ENCODE data around the gene TEX14.

TEX14 gene

GRCh38 chr17:58539698-58540097, 152.1 kb downstream of the TEX14 start:
- H3K9me3 Mint-ChIP-seq, result no peaks in the 10 kb centered on the region
- H3K27ac Mint-ChIP-seq, result no peak overlapping the region
- H3K4me3 Mint-ChIP-seq, result no peak overlapping the region
- H3K4me1 Mint-ChIP-seq, result no peaks in the 10 kb centered on the region
- DNase-seq (ENCODE audit: low spot score in 2 of 2), result no peak
- ATAC-seq, result no peak
- no peaks in the 10 kb centered on the region for H3K36me3 Mint-ChIP-seq

DNA sequence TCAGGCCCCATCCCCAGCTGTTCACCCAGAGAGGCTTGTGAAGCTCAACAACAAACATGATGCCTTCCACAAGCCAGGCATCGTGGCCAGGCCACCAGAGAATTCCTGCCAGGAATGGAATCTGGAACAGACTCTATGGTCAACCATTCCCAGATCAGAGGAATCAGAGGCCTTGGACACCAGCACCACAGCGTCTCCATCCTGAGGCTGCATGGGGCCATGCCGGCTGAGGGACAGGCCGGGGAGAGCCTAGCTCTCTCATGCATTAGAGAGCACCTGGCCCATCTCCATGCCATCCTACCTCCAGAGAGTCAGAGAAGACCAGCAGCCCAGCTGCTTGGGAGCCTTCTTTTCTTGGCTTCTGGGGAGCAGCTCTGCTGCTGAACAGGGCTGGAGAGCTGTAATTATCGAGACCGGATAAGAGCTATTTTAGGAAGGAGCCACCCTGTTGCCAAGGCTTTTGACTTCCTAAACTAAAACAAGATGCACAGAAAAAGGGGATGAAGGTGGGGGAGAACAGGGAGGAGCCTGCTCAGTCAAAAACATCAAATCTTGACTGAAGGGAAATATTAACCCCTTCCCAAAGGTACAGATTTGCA, 152.9 kb downstream of the TEX14 start:
- Mint-ChIP-seq H3K9me3 (no peaks in the 10 kb centered on the region), H3K27ac (no peak overlapping the region), H3K36me3 (no peaks in the 10 kb centered on the region), H3K4me1 (no peaks in the 10 kb centered on the region), H3K4me3 (no peak overlapping the region)
- DNase-seq (ENCODE audit: low spot score in 2 of 2) (no peak), ATAC-seq (no peak)

DNA sequence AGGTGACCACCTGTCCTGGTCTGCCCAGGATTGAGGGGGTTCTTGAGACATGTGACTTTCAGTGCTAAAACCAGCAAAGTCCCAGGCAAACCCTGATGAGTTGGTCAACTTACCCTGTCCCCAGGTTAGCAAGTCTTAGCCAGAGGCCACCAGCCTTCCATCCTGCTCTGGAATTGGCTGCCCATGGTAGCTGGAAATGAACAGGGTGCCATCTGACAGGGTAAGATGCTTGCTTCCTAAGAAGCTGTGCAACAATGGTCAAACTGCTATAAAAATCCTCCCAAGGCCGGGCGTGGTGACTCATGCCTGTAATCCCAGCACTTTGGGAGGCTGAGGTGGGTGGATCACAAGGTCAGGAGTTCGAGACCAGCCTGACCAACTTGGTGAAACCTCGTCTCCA, 154.6 kb downstream of the TEX14 start:
- ATAC-seq, result no peak
- peaks cover 11% of the 10 kb centered on the region for H3K4me1 Mint-ChIP-seq
- no peak for DNase-seq (ENCODE audit: low spot score in 2 of 2)
- H3K9me3 Mint-ChIP-seq, result no peaks in the 10 kb centered on the region
- no peaks in the 10 kb centered on the region for H3K36me3 Mint-ChIP-seq
- H3K27ac Mint-ChIP-seq, result no peak overlapping the region
- no peak overlapping the region for H3K4me3 Mint-ChIP-seq

- Mint-ChIP-seq H3K27ac (no peak overlapping the region), H3K36me3 (no peaks in the 10 kb centered on the region), H3K4me1 (peaks cover 12% of the 10 kb centered on the region), H3K4me3 (no peak overlapping the region), H3K9me3 (no peaks in the 10 kb centered on the region)
- DNase-seq (ENCODE audit: low spot score in 2 of 2), result no peak
- no peak for ATAC-seq
Observed at GRCh38 chr17:58536542-58536941, 155.3 kb downstream of the TEX14 start.

- Mint-ChIP-seq H3K36me3 (no peaks in the 10 kb centered on the region), H3K27ac (no peak overlapping the region), H3K9me3 (no peaks in the 10 kb centered on the region), H3K4me1 (peaks cover 12% of the 10 kb centered on the region), H3K4me3 (no peak overlapping the region)
- ATAC-seq (no peak), DNase-seq (ENCODE audit: low spot score in 2 of 2) (no peak)
Observed at GRCh38 chr17:58535431-58535830, 156.4 kb downstream of the TEX14 start.

- ATAC-seq (no peak), DNase-seq (ENCODE audit: low spot score in 2 of 2) (no peak)
- Mint-ChIP-seq H3K4me1 (peaks cover 12% of the 10 kb centered on the region), H3K9me3 (no peaks in the 10 kb centered on the region), H3K4me3 (no peak overlapping the region), H3K27ac (no peak overlapping the region), H3K36me3 (no peaks in the 10 kb centered on the region)
Observed at GRCh38 chr17:58534901-58535421, 156.9 kb downstream of the TEX14 start.

DNA sequence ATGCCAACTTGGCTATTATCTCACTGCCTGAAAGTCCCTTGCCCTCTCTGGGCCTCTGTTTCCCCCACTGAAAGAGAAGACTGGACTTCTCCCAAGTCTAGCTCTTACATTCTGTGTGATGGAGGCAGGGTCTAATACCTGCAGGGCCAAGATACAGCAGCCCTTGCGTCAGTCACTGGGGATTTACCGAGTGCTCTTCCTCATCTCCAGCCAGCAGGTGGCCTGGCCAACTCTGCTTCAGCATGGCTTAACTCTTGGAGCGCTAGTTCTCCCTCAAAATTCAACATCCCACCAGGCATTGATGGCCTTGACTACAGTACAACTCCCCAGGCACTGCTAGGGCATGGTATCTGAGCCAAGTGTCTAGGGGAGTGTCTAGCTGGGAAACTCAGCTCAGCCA, 157.5 kb downstream of the TEX14 start:
- H3K4me1 Mint-ChIP-seq, result peaks cover 12% of the 10 kb centered on the region
- H3K4me3 Mint-ChIP-seq, result no peak overlapping the region
- ATAC-seq (no peak), DNase-seq (ENCODE audit: low spot score in 2 of 2) (no peak)
- H3K36me3 Mint-ChIP-seq, result no peaks in the 10 kb centered on the region
- no peak overlapping the region for H3K27ac Mint-ChIP-seq
- no peaks in the 10 kb centered on the region for H3K9me3 Mint-ChIP-seq

- H3K4me3 Mint-ChIP-seq, result no peak overlapping the region
- H3K9me3 Mint-ChIP-seq, result no peaks in the 10 kb centered on the region
- H3K27ac Mint-ChIP-seq, result no peak overlapping the region
Observed at GRCh38 chr17:58533616-58534188, 158.1 kb downstream of the TEX14 start.

DNA sequence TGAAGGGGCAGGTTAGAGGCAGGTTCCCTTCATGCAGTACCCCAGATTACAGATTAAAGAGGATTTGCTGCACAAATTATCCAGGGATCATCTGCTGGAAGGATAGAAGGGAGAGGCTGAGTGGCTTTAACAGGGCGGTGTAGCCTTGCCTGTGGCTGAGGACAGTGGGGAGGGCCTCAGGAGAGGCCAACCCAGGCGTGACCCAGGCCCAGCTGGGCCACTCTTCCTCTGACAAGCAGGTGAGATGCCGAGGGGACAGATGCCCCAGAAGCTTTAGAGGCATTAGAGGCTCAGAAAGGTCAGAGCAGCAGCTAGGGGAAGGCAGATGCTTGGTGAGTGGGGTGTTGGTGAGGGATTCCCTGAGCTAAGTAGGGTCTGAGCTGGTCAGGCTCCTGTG, 159.3 kb downstream of the TEX14 start:
- no peaks in the 10 kb centered on the region for H3K9me3 Mint-ChIP-seq
- no peak for ATAC-seq
- H3K4me3 Mint-ChIP-seq, result peak overlapping the region; percentile 47
- no peak for DNase-seq (ENCODE audit: low spot score in 2 of 2)
- H3K4me1 Mint-ChIP-seq, result peaks cover 12% of the 10 kb centered on the region
- no peak overlapping the region for H3K27ac Mint-ChIP-seq
- no peaks in the 10 kb centered on the region for H3K36me3 Mint-ChIP-seq

More at GRCh38 chr17:58533616-58534188, 158.1 kb downstream of the TEX14 start:
- Mint-ChIP-seq H3K36me3 (no peaks in the 10 kb centered on the region), H3K4me1 (peaks cover 12% of the 10 kb centered on the region)
- DNase-seq (ENCODE audit: low spot score in 2 of 2), result no peak
- ATAC-seq, result no peak

DNA sequence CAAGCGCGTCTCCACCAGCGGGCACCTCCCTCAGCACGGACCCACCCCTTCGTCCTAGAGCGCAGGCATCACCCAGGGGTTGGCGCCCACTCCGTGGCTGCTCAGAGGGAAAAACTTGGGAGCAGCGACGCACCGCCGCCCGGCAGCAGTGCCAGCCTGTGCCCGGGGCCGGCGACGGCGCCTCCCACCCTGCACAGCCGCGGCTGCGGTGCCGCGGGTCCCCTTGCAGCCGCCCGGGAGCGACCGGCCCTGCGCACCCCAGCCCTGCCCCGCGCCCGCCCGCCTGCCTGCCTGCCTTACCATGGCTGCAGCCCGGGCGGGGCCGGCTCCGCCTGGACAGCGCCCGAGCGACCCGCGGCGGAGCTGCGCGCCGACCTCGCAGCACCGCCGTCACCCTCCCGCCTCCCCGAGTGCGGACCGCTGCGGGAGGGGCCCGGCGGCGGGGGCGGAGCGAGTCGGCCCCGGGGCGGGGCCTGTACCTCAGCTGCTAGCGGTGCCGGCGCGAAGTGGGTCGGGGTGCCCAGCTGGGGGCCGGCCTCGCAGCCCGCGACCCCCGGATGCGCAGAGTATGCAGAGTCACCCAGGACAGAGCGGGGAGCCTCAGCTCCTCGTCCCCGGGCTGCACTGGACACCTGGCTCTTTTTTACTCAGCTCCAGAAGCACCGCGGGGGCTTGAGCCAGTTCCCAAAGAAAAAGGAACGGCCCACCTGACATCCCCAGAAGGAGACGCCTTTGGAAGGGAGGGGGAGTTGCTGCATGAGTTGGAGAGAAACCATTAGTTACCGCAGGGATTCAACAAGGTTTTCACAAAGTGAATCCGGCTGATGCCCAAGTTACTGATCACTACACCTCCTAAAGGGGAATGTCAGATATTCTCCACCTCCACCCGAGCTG, 159.9 kb downstream of the TEX14 start:
- Mint-ChIP-seq H3K4me3 (peak overlapping the region; percentile 47), H3K36me3 (no peaks in the 10 kb centered on the region), H3K27ac (no peak overlapping the region), H3K4me1 (peaks cover 12% of the 10 kb centered on the region), H3K9me3 (no peaks in the 10 kb centered on the region)
- peak in 1 of 2 donors; percentile 53 for DNase-seq (ENCODE audit: low spot score in 2 of 2)
- ATAC-seq, result peak; percentile 87

GRCh38 chr17:58531122-58531521, 160.7 kb downstream of the TEX14 start:
- H3K4me3 Mint-ChIP-seq, result peak overlapping the region; percentile 47
- no peaks in the 10 kb centered on the region for H3K36me3 Mint-ChIP-seq
- H3K9me3 Mint-ChIP-seq, result no peaks in the 10 kb centered on the region
- H3K27ac Mint-ChIP-seq, result no peak overlapping the region
- peaks cover 12% of the 10 kb centered on the region for H3K4me1 Mint-ChIP-seq
- no peak for ATAC-seq
- no peak for DNase-seq (ENCODE audit: low spot score in 2 of 2)

DNA sequence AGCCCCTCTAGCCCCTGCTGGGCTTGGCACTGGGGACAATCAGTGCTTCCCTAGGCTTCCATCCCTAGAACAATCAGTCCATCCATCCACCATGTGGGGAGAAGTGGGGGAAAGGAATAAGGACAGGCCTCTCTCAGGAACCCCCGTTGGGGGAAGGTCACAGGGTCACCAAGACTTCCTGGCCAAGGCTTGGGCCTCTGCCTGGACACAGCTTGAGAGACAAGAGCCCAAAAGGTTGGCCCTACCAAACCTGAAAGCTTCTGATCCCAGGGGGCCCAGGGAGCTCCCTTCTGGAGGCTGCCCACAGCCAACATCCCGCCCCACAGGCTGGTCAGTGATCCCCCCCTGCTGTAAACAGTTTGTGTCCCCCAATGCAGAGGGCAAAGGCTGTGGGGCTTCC, 161.2 kb downstream of the TEX14 start:
- Mint-ChIP-seq H3K27ac (no peak overlapping the region), H3K4me1 (peaks cover 12% of the 10 kb centered on the region), H3K4me3 (peak overlapping the region; percentile 47), H3K9me3 (no peaks in the 10 kb centered on the region), H3K36me3 (no peaks in the 10 kb centered on the region)
- DNase-seq (ENCODE audit: low spot score in 2 of 2), result no peak
- ATAC-seq, result no peak

GRCh38 chr17:58529275-58529674, 162.6 kb downstream of the TEX14 start:
- ATAC-seq, result no peak
- peak overlapping the region; percentile 12 for H3K27ac Mint-ChIP-seq
- DNase-seq (ENCODE audit: low spot score in 2 of 2), result no peak
- H3K4me1 Mint-ChIP-seq, result peaks cover 12% of the 10 kb centered on the region
- no peaks in the 10 kb centered on the region for H3K36me3 Mint-ChIP-seq
- no peak overlapping the region for H3K4me3 Mint-ChIP-seq
- H3K9me3 Mint-ChIP-seq, result no peaks in the 10 kb centered on the region

DNA sequence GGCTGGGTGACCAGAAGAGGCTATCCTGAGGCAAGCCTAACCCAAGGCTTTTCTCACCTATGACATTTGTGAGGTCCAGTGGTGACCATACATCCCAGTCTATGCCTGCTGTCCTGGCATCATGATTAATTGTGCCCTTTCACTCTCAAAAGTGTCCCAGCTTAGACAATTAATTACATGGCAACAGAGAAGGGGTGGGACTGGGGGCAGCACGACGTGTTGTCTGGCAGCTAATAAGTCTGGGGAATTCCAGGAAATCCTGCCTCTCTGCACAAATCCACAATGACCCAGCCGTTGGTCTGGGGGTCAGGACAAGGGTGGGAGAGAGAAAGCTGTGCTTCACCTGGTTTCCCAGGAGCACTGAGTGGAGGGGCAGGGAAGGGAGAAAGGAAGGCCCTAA, 163.4 kb downstream of the TEX14 start:
- Mint-ChIP-seq H3K9me3 (no peaks in the 10 kb centered on the region), H3K4me1 (peaks cover 12% of the 10 kb centered on the region), H3K36me3 (no peaks in the 10 kb centered on the region), H3K4me3 (no peak overlapping the region), H3K27ac (no peak overlapping the region)
- ATAC-seq (no peak), DNase-seq (ENCODE audit: low spot score in 2 of 2) (no peak)

- no peaks in the 10 kb centered on the region for H3K36me3 Mint-ChIP-seq
- DNase-seq (ENCODE audit: low spot score in 2 of 2), result no peak
- peaks cover 7% of the 10 kb centered on the region for H3K4me1 Mint-ChIP-seq
- H3K9me3 Mint-ChIP-seq, result no peaks in the 10 kb centered on the region
- no peak for ATAC-seq
- H3K27ac Mint-ChIP-seq, result no peak overlapping the region
- no peak overlapping the region for H3K4me3 Mint-ChIP-seq
Observed at GRCh38 chr17:58527949-58528348, 163.9 kb downstream of the TEX14 start.

- H3K27ac Mint-ChIP-seq, result peak overlapping the region; percentile 10
Observed at GRCh38 chr17:58527306-58527705, 164.5 kb downstream of the TEX14 start.

More at GRCh38 chr17:58527306-58527705, 164.5 kb downstream of the TEX14 start:
- no peak for ATAC-seq
- peaks cover 2% of the 10 kb centered on the region for H3K4me1 Mint-ChIP-seq
- H3K9me3 Mint-ChIP-seq, result no peaks in the 10 kb centered on the region
- DNase-seq (ENCODE audit: low spot score in 2 of 2), result no peak
- no peaks in the 10 kb centered on the region for H3K36me3 Mint-ChIP-seq
- H3K4me3 Mint-ChIP-seq, result no peak overlapping the region

Measured in stimulated activated effector memory CD8-positive, alpha-beta T cell treated with anti-CD3 and anti-CD28 coated beads, Interleukin-12 subunit alpha, Interleukin-12 subunit beta, amount 100 ng/mL, for 72 hours (primary cell).